GM20431 (cell line): Measurements from ENCODE around the gene ST8SIA6.

Source experiments
- in situ Hi-C: fragments of 300-500 bp; cut with MseI, MboI; formaldehyde crosslinking; loops from one replicate; pipeline ENCODE4 v1.15.0; 2020; ENCODE audit warnings: low sequenced_read_pairs; ENCODE audit not compliant: unreplicated experiment

Gene ST8SIA6

DNA sequence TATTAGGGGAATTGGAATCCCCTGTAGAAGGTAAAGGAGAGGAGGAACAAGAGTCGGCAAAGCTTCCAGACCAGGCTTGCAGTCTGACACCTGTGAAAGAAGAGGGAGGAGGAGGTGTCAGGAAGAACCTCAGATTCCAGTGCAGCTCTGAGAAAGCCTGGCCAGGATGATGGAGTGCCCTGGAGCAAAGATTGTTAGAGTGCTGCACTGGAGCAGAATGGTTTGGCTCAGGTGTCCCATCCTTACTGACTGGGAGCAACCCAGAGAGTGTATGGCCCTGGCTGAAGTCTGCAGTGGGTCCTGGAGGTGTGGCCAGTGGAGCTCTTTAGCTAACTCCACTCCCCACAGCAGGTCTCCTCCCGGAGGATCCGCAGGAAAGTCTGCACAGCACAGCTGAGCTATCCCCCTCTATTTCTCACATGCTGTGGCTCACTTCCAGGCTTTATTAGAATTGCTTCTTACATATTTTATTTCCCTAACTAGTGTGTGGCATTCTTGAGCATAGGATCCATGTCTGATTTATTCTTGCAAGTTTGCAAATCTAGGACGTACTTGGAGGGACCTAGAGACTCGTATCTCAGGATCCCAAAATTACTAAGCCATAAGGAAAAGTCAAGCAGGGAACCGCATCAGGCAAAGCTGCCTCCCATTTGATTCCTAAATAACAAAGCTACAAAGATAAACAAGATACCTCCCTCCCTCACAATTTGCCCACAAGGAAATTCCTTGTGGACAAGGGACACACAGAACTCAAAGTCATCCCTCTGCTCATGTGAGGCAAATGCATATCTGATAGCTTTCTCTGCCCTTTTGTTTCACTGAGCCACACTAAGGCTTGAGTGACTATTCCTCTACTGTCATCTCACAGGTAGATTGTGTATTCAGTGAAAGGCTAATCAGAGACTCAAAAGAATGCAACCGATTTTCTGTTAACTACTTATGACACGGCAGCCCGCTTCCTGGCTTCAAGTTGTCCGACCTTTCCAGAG lies 167.5 kb downstream of the ST8SIA6 start:
- in situ Hi-C loops, result no loop called here

DNA sequence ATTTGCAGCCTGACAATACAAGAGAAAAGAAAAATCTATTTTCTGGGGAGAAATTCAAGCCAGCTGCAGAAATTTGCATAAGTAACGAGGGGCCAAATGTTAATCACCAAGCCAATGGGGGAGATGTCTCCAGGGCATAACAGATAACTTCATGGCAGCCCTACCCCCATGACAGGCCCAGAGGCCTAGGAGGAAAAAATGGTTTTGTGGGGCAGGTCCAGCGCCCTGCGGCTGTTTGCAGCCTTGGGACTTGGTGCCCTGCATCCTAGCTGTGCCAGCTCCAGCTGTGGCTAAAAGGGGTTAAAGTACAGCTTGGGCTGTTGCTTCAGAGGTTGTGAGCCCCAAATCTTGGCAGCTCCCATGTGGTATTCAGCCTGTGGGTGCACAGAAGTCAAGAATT lies 172.1 kb downstream of the ST8SIA6 start:
- in situ Hi-C loops, result no loop called here

DNA sequence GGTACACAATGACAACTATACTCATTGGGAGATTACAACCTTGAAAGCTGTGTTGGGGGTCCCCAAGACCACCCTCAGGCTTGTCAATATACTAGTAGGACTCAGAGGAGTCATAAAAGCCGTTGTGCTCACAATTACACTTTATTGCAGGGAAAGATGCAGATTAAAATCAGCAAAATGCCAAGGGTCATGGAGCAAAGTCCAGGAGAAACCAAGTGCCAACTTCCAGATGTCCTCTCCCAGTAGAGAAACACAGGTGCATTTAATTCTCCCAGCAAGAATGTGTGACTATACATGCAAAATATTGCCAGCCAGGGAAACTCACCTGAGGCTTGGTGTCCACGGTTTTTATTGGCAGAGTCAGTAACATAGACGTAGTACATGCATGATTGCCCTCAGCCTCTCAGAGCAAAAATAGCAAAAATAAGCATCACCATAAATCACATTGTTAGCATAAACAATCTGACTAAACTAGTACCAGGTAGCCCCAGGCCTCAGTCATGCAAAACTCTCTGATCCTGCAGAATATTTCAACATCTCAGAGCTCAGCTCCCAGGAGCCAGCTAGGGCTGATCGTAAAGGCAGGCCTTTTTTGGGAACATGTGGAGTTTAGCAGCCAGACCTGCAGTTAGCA lies 175.7 kb downstream of the ST8SIA6 start:
- in situ Hi-C loops, result no loop called here

GRCh38 chr10:17276756-17277424 lies 177.5 kb downstream of the ST8SIA6 start:
- in situ Hi-C loops, result no loop called here

GRCh38 chr10:17273403-17273802 lies 181.0 kb downstream of the ST8SIA6 start:
- in situ Hi-C loops, result no loop called here

DNA sequence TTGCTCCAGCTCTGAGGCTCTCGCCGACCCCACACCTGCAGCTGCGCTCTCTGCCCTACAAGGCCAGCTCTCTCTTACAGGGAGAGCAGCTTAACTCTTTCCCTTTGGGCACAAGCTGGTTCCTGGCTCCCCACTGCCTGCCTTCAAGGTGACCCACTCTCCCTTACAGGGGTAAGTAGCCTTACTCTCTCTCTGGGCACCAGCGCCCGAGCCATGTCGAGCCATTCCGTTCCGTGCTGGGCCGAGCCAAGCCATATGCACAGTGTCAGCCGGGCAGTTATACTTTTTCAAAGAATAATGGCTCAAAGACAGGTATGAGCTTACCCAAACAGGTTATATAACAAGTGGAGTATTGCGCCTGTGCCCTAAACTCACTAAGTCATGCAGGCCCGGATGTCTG lies 181.7 kb downstream of the ST8SIA6 start:
- in situ Hi-C loops, result no loop called here
